ENCODE measurements around the gene CHCHD4.
A peak's percentile ranks its signal among the peaks of the same experiment; 100 is the strongest.
"Not testable (repeated sequence)": the region's sequence is repeated elsewhere in the genome, so short reads cannot be mapped to it uniquely, and the experiment has no call there.

CHCHD4 gene

DNA sequence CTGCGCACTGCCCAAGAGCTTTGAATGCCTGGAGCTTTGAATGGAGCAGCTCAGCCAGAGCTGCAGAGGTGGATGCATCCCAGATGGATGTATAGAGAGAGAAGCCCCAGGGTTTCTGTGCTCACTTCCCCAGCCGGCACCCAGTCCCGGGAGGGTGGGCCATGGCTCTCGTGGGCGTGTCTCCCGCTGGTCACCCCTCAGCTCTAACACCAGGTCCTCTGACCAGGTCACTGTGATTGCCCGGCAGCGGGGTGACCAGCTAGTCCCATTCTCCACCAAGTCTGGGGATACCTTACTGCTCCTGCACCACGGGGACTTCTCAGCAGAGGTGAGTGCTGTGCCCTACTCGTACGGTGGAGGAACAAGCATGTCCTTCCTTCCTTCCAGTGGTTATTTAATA lies 10.9 kb upstream of the CHCHD4 start:
- no peak for DNase-seq (ENCODE audit: low read depth in 2 of 2)

DNA sequence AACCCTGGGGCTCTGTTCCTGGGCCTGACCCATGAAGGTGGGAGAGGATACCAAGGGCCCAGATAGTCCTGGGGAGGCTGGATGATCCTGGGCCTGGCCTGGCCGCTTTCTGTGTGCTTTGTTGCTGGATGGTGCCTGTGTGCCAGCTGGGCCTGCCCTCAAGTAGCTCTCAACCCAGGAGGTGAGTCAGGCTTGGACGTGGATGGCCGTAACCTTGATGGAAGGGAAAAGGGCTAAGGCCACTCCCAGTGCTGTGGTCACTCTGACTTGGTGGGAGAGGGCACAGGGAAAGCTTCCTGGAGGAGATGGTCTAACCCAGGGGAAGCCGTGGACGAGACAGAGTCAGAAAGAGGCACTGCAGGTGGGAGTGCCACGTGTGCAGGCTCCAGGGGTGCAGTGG lies 9.6 kb upstream of the CHCHD4 start:
- DNase-seq (ENCODE audit: low read depth in 2 of 2), result no peak

- no peak for DNase-seq (ENCODE audit: low read depth in 2 of 2)
Measured at GRCh38 chr3:14133876-14134275, 9.2 kb upstream of the CHCHD4 start.

- no peak for DNase-seq (ENCODE audit: low read depth in 2 of 2)
Measured at GRCh38 chr3:14133188-14133800, 8.6 kb upstream of the CHCHD4 start.

DNA sequence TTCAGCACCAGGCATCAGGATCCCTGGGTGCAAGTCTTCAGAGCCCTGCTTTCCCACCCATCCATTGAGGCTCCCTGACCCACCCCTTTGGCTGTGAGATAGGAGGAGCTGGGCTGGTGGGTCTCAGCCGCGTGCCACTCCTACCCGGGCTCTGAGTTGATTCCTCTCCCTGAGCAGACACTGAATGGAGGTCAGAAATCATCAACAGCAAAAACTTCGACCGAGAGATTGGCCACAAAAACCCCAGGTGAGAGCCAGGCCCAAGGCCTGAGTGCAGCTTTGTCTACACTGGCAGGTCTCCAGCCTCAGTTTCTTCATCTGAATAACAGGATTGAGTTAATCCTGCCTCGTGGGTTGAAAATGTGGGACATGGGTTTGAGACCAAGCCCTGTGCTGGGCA lies 8.0 kb upstream of the CHCHD4 start:
- no peak for DNase-seq (ENCODE audit: low read depth in 2 of 2)

GRCh38 chr3:14132120-14132519 lies 7.5 kb upstream of the CHCHD4 start:
- DNase-seq (ENCODE audit: low read depth in 2 of 2), result no peak

DNA sequence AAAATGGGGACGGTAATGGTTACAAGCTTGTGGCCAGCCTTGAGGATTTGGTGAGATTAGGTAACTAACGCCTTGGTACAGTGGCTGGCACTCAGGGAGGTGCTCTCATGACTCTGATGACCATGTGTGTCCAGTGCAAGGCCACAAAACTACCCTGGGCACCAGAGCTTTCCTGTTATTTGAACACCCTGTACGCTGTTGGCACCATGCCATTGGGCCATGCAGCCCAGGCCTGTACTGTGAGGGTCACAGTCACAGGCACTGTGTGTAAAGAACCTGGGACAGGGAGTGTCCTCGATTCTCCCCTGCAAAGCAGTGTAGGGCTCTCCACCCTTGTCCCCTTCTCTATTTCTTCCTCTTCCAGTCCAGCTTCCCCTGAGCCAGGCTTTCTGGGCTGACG lies 6.5 kb upstream of the CHCHD4 start:
- no peak for DNase-seq (ENCODE audit: low read depth in 2 of 2)

DNA sequence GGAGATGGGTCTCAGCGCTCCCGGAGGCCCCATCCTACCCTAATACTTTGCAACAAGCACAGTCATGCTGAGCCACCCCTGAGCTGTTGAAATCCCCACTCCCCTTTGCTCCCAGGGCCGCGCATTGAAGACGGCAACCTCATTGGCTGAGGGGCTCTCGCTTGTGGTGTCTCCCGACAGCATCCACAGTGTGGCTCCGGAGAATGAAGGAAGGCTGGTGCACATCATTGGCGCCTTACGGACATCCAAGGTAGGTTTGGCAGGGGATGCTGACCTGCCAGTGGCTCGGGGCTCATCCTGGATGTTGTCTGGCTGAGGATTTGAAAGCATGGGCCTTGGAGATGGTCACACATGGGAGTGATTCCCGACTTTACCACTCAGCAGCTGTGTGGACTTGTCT lies 6.0 kb upstream of the CHCHD4 start:
- no peak for DNase-seq (ENCODE audit: low read depth in 2 of 2)

GRCh38 chr3:14130230-14130629 lies 5.6 kb upstream of the CHCHD4 start:
- DNase-seq (ENCODE audit: low read depth in 2 of 2), result no peak

DNA sequence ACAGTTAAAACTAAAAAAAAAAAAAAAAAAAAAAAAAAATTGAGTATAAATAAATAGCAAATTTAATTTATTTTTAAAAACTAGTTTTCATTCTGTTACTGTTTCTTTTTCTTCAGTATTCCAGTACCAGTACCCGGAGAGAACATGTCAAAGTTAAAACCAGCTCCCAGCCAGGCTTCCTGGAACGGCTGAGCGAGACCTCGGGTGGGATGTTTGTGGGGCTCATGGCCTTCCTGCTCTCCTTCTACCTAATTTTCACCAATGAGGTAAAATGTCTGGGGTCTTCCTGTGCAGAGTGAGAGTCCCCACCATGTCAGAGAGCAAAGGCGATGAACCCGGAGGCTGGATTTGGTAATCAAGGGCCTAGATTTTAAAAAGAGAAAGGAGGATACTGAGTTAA lies 4.6 kb upstream of the CHCHD4 start:
- DNase-seq (ENCODE audit: low read depth in 2 of 2), result no peak

GRCh38 chr3:14128724-14129123 lies 4.1 kb upstream of the CHCHD4 start:
- DNase-seq (ENCODE audit: low read depth in 2 of 2), result no peak

DNA sequence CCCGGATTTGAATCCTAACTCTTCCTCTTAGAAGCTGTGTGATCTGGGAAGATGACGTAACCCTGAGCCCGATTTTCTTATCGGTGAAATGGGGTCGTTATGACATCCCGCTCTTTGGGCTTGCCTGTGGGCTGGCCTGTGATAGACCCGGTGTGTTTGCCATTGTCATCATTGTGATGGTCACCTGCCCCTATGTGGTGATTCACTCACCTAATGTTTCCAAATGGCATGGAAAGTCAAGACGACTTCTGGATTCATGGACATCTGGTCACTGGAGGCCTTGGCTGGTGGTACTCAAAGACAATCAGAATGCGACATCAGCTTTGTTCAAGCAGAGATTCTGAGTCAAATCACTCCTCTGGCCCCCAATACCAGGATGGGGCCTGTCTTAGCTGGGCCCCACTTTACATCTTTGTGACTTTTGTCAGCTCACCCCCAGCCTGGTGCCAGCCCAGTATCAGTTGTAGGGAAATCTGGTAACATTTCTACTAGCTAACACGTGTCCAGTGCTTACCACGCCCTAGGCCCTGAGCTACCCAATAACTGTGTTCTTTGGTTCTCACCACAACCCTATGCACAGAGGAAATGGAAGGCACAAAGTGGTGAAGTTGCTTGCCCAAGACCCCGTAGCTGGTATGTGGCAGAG lies 3.0 kb upstream of the CHCHD4 start:
- no peak for DNase-seq (ENCODE audit: low read depth in 2 of 2)

DNA sequence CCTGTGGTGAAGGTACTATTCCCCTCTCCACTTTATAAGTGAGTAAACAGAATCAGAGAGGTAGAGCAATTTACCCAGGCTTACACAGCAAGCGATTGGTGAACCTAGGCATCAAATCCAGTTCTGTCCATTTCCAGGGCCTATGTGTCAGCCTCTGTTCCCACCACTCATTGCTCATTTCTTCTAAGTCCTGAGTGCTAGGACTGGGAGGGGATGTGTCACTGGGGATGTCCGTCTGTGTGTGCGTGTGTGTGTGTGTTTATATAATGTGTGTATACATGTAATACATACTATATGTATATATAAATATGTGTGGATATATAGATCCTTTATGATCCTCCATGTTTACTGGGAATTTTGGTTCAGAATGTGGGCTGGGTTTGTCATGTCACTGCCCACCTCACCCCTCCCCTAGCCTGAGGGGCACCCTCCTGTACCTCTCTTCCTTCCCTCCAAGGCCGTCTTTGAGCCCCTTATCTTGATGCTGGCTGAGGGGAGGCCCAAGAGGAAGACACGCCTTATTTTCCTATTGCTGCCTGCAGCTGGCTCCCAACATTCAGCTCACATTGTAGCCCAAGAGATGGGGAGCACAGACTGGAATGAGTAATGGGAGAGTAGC lies 2.3 kb upstream of the CHCHD4 start:
- DNase-seq (ENCODE audit: low read depth in 2 of 2), result no peak

DNA sequence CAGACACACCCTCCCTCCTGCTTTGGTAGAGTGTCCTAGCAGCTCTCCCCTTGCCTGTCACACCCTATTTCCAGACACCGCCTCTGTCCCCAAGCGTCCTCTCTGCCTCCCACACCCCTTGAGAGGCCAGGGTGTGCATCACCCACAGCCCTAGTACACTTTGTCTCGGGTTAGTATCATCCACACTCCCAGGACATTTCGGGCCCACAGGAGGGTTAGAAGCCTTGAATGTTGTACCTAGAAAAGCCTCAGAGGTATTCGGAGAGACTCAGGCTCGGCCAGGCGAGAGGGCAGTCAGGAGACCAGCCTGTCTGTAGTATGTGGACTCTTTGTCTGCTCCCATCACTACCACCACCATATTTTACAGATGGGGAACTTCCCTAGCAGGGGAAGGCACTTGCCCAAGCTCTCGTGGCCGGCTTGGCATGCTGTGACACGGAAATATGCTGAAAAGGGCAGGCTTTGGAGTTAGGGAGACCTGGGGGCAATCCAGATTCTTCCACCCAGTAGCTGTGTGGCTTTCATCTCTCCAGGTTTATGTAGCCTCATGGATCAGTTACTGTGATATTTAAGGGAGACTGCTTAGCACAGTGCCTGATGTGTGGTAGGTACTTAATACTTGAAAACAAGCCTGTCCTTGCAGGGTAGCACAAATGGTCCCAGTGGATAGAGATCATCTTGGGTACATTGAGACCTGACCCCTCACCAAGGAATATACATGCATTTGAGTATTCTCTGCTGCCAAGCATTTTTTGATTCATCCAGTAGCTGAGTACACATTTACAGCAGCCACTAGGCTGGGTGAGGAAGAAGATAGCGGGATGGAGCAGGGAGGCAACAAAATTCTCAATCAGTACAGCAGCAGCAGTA lies 1.6 kb upstream of the CHCHD4 start:
- no peak for DNase-seq (ENCODE audit: low read depth in 2 of 2)

- DNase-seq (ENCODE audit: low read depth in 2 of 2), result peak in 1 of 2 donors; percentile 60
Measured at GRCh38 chr3:14125193-14126016, 735 bp upstream of the CHCHD4 start.

- DNase-seq (ENCODE audit: low read depth in 2 of 2), result peak; percentile 36 to 52
Measured at GRCh38 chr3:14124223-14124614, 451 bp downstream of the CHCHD4 start.

- no peak for DNase-seq (ENCODE audit: low read depth in 2 of 2)
Measured at GRCh38 chr3:14123308-14124222, 1.1 kb downstream of the CHCHD4 start.

- no peak for DNase-seq (ENCODE audit: low read depth in 2 of 2)
Measured at GRCh38 chr3:14122301-14122700, 2.4 kb downstream of the CHCHD4 start.

DNA sequence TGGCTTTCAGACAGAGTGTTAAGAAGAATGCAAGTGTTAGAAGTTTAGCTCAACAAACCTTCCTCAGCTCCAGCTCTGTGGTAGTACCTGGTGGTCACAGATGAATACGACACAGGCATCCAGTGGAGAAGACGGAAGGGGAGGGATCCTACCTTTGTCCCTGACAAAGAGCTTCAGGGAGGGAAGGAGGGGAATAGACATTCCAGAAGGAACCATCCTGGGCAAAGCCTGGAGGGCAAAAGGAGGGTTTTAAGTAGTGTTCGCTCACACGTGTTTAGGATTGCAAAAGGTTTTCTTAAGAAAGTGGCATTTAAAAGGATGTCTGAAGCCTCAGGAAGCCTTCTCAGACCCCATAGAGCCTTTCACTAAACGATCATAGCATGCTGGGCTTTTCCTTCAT lies 2.8 kb downstream of the CHCHD4 start:
- no peak for DNase-seq (ENCODE audit: low read depth in 2 of 2)

- not testable (repeated sequence) for DNase-seq (ENCODE audit: low read depth in 2 of 2)
Measured at GRCh38 chr3:14120921-14121448, 3.7 kb downstream of the CHCHD4 start.

Measured in stimulated activated CD4-positive, alpha-beta T cell treated with anti-CD3 and anti-CD28 coated beads, Interleukin-4, amount 100 ng/mL, for 48 hours (primary cell).